Measurements from ENCODE around the gene CSDE1. TPM values are rescaled to one million over a fixed set of nuclear protein-coding genes. Genes with fewer than 3 reads are reported as not detected.
"Not testable (repeated sequence)": the region's sequence is repeated elsewhere in the genome, so short reads cannot be mapped to it uniquely, and the experiment has no call there.

The CSDE1 gene
- 414 TPM for total RNA-seq

DNA sequence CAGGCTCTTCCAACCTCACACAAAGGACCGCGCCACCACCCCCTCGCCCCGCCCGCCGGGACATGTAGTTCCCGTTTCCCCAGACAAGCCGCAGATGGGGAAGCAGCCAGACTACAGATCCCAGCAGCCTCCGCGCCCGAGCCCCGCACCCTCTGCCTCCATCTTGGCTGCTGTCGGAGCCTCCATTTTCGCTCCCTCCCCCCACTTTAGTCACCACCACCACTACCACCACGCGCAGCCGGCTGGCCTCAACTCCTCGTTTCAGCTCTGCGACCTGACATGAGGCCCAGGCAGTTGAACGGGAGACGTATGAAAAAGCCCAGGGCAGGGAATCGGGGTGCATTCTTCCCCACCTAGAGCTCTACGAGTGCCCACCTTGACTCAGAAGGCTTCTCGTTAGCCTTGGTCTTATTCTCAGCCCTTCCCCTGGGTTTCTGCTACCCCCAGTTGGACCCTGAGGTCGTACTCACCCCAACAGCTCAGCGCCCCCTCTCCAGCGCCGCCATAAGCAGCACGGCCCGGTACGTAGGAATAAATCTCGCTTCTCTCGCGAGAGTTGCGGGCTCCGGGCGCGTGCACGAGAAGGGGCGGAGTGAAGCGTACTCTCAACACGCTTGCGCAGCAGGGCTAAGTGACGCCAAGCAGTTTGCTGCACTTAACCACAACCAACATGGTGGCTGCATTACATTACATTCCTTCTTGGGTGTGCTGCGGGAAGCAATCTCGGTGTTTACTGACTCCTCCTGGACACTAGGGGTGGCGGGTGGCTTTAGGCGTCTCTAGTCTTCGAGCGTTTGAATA lies at the start of gene CSDE1:
CSDE1 (minus strand) TSS at position 530 of the 801 bp plus-strand sequence. CDS start 18,094 bp downstream, outside the sequence.
- ATAC-seq, result peak; percentile 95

DNA sequence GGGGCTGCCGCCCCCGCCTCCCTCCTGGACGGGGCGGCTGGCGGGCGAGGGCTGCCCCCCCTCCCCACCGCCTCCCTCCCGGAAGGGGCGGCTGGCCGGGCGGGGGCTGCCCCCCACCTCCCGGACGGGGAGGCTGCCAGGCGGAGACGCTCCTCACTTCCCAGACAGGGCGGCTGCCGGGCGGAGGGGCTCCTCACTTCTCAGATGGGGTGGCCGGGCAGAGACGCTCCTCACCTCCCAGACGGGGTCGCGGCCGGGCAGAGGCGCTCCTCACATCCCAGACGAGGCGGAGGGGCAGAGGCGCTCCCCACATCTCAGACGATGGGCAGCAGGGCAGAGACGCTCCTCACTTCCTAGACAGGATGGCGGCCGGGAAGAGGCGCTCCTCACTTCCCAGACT lies 46.7 kb upstream of the CSDE1 start:
- ATAC-seq, result not testable (repeated sequence)

DNA sequence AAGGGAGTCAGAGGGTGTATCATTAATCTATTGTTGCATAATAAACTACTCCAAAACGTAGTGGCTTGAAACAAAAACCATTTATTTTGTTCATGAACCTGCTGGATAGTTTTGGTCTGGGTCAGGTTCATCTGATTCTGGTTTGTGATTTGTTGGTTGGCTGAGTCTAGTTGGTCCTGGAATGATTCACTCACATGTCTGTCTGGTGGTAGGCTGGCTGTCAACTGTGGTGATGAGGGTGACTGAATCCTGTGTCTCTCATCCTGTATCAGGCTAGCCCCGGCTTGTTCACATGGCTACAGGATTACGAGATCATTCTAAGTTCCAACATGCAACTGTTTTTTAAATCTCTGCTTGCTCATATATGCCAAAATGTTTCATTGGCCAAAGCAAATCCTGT lies 45.2 kb upstream of the CSDE1 start:
- ATAC-seq, result peak; percentile 98

DNA sequence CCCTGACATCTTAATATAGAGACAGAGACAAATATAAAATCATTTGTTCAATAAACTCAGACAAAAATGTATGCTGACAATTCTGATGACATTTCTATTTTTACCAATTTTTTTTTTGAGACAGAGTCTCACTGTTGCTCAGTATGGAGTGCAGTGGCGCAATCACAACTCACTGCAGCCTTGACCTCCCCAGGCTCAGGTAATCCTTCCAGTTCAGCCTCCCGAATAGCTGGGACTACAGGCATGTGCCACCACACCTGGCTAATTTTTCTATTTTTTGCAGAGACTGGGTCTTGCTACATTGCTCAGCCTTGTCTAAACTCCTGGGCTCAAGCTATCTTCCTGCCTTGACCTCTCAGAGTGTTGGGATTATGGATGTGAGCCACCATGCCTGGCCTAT lies 36.3 kb upstream of the CSDE1 start:
- ATAC-seq, result no peak

DNA sequence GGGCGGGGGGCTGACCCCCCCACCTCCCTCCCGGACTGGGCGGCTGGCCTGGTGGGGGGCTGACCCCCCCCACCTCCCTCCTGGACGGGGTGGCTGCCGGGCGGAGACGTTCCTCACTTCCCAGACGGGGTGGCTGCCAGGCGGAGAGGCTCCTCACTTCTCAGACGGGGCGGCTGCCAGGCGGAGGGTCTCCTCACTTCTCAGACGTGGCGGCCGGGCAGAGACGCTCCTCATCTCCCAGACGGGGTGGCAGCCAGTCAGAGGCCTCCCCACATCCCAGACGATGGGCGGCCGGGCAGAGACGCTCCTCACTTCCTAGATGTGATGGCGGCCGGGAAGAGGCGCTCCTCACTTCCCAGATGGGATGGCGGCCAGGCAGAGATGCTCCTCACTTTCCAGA lies 32.8 kb upstream of the CSDE1 start:
- not testable (repeated sequence) for ATAC-seq

DNA sequence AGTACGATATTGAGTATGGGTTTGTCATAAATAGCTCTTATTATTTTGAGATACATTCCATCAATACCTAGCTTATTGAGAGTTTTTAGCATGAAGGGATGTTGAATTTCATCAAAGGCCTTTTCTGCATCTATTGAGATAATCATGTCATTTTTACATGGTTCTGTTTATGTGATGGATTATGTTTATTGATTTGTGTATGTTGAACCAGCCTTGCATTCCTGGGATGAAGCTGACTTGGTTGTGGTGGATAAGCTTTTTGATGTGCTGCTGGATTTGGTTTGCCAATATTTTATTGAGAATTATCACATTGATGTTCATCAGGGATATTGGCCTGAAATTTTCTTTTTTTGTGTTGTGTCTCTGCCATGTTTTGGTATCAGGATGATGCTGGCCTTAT lies 28.7 kb upstream of the CSDE1 start:
- ATAC-seq, result not testable (repeated sequence)

DNA sequence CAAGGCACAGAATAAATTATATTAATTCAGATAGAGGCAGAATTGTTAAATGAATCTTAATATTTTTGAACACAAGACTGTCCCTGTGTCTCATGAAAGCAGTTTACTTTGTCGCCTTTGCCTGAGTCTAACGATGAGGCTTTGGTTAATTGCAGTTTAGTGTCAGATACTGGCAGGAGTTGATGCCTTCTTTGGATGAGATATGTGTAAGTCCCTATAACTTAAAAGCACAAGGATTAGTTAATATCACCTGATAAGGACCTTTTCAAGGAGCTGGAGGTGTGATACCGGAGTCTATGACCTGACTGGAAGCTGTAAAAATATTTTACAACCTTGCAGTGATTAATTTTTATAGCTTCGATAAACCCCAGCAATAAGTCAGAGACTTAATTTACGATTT lies 24.7 kb upstream of the CSDE1 start:
- ATAC-seq, result no peak

DNA sequence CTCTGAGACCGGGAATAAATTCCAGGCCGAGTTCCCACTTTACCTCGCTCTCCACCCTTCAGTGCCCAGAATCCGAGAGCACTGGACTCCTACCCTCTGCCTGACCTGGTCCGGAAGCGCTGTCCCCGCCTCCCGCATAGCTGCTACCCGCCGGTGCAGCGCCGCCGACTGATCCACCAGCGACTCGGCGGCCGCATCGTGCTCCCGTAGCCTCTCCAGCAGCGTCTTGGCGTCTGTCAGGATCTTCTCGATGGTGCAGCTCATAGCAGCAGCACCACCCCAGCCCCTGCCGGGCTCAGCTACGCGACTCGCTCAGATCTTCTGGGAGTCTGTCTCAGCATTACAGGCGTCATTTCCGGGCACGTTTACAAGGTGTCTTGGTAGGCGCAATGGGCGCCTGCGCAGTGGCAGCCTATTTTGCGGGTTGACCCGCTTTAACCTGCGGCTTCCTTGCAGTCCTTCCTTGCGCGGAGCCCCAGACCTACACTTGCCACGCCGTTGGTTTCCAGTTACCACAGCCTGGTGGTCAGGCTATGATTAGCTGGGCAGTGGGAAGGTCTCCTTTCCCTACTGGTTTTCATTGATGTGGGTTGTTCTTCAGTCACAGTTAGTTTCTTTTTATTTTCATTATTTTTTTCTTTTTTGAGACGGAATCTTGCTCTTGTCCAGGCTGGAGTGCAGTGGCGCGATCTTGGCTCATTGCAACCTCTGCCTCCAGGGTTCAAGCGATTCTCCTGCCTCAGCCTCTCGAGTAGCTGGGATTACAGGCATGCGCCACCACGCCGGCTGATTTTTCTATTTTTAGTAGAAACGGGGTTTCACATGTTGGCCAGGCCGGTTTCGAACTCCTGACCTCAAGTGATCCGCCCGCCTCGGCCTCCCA lies 22.8 kb upstream of the CSDE1 start, which contains the start of gene SIKE1:
SIKE1 (minus strand) TSS at position 342 of the 883 bp plus-strand sequence; CDS start at position 264, 78 bp downstream.
- ATAC-seq, result peak; percentile 99

DNA sequence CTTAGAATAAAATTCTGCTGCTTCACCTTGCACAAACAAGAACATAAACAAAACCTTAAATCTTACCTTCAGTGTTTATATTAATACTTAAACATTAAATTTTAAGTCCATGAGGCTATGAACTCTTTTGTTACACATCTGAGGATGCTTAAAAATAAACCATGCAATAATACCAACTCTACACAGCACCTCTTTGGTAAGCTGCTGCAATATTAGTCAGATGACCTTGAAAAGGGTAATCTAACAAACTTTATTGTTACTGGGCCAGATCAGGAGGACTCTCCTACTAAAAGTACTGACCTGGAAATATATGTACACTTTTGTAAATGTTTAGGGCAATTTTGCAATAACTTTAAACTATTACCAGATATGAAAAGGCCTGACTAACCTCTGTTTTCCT lies 21.9 kb upstream of the CSDE1 start:
- no peak for ATAC-seq

DNA sequence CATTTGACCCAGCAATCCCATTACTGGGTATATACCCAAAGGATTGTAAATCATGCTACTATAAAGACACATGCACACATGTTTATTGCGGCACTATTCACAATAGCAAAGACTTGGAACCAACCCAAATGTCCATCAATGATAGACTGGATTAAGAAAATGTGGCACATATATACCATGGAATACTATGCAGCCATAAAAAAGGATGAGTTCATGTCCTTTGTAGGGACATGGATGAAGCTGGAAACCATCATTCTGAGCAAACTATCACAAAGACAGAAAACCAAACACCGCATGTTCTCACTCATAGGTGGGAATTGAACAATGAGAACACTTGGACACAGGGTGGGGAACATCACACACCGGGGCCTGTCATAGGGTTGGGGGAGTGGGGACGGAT lies 18.9 kb upstream of the CSDE1 start:
- not testable (repeated sequence) for ATAC-seq

DNA sequence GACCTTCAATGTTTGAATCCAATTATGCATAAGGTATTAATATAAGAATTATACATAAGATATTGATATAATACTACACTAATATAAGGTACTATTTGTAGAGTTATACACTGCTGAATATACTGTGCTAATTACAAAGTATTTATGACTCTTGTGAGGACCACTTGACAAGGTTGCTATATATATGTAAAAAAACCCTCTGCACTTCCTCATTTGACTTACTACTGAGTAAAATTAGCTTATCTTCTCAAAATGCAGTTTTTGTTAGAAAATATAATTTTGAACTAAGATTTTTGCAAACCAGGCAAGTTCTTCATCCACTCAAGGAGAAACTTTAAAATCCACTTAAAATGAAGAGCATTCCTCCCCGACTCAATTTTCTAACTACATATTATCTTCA lies 14.2 kb upstream of the CSDE1 start:
- no peak for ATAC-seq

DNA sequence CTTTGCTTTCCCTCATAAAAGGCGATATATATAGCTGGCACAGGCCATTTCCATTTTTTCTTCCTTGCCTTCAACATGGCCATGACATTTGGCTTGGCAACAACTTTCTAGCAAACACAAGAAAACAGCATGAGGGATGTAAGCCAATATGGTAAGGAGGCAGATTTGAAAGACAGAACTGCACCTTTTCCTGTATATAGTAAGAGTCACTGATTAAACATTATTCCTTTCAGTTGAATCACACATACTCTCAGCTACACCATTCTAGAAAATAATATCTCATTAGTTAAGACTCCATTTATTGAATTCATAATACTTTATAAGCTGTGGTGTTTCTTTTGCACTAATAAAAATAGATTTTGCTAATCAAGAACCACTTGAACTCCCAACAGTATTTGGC lies 13.2 kb upstream of the CSDE1 start:
- ATAC-seq, result no peak

DNA sequence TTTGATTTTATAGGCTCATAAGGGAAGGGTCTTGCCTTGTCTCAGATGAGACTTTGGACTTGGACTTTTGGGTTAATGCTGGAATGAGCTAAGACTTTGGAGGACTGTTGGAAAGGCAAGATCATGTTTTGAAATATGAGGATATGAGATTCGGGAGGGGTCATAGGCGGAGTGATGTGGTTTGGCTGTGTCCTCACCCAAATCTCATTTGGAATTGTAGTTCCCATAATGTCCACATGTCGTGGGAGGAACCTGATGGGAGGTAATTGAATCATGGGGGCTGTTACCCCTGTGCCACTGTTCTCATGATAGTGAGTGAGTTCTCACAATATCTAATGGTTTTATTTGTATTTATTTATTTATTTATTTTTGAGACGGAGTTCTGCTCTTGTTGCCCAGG lies 6.9 kb upstream of the CSDE1 start:
- ATAC-seq, result no peak

DNA sequence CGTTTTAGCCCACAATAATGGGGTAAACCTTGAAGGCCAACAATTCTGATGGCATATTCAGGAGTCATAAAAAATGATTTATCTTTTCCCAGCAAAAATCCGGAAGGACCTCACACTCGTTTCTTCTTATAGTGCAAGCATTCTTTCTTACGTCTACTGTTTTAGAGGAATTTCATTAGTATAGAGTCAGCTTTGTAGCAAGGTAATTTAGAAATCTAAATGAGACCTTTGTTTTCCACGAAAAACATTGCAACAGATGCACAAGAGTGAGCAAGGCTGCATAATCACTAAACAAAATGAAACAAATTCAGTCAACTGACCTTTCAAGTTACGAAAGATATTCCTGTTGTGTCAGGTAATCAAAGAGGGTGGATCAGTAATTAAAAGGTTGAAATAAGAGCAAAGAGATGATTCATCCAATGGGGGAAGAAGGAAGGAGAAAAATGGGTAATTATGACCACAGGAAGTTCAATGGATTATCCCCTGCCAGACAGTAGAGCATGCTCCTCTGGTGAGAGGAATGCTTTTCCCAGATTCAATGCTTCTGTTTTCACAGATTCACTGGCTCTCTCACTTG lies 560 bp upstream of the CSDE1 start:
- ATAC-seq, result peak; percentile 56

DNA sequence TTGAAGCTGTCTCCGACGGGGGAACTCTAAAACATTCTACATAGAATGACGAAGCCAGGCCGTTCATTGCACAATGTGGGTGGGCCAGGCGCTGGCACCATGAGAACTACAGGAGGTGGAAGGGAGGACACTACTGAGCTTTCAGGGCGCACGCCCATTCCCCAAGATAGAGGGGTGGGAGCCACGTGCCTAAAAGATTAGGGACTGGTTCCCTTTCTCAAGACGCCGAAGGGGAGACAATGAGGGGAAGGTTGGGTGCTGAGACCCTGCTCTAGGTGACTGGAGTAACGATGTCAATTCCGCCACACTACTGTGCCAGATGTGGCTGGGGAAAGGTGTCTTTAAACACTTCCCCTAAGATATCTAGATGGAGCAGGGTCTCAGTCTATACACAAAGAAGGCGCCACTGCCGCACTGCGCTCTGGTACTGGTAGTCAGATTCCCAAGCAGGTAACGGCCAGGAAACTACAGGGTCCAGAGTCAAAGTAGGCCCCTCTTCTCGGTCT lies 782 bp downstream of the CSDE1 start:
- ATAC-seq, result peak; percentile 40

DNA sequence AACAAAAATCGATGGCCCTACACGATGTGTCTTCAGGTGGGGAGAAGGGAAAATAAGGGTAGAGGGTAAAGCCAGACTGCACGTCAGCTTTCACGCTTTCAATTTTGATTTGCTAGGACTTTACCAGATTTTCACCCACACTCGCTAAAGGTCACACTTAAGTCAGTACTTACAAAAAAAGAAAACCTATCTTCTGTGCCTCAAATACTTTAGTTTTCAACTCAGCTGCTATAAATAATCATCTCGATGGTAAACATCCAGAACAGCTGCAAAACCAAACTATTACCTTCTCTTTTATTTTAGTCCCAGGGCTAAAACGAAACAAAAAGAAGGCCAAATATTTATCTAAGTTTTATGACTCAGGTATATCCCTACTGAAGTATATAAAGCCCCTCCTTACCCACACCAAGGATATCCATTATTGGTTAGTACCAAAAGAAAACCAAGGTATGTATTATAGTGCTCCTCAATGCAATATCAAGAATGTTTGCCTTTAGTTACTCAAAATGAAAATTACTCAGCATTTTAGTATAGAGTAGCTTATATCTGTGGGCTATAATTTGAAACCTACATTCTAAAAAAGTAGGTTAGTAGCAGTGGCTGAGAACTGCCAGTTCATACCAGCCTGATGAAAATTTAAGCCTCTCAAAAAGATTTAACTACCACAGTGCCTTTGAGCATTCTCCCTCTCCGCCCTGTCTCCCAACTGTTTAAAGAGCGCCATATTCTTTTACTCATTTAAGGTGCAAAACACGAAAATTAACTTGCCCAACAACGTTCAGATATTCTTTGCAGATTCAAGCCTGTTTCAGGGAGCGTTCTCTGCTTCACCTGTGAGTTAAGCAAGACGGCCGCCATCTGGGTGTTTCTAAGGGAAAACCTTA lies 1.5 kb downstream of the CSDE1 start:
- no peak for ATAC-seq

DNA sequence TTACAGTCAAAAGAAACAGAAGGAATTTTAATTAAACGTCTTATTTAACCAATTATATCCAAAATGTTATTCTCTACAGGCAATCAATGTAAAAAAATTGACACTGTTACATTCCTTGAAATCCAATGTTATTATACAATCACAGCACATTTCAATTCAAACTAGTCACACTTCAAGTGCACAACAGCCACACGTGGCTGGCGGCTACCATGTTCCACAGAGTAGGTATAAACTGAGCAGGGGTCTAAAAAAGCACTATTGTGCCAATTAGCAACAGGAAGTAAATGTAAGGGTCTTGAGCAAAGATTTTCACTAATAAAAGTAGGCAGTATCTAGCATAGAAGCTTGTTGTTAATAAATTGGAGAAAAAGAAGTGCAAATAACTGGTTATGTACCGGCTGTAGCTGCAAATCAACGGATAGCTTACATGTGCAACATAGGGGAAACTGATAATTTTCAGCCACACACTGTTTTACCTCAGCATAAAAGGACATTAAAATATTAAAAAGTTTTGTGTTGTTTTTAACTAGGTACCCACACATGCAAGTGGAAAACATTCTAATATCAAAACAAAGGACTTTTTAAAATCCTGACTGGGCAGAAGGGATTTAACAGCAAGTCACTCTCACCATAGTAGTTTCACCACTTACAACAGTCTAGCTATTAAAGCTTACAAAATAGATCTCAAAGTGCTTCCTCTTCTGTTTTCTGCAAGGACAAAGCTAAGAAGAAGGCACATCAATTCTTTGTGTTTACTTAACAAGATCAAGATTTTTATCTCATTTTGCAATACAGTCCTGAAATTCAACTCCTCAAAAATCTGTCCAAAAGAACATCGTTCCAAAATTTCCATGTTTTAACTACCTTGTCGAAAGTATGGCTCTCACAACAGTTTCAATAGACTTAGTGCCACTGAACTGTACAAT lies 2.5 kb downstream of the CSDE1 start:
- ATAC-seq, result no peak

DNA sequence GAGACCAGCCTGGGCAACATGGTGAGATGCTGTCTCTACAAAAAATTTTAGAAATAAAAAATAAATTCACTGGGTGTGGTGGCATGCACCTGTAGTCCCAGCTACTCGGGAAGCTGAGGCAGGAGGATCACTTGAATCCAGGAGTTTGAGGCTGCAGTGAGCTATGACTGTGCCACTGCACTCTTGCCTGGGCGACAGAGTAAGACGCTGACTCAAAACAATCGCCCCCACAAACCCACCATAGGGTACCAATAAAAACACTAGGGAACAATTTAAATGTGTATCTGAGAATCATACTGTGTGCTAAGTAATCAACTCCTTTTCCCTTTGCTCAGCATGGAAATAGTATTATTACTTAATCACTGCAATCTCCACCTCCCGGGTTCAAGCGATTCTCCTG lies 4.1 kb downstream of the CSDE1 start:
- ATAC-seq, result not testable (repeated sequence)

DNA sequence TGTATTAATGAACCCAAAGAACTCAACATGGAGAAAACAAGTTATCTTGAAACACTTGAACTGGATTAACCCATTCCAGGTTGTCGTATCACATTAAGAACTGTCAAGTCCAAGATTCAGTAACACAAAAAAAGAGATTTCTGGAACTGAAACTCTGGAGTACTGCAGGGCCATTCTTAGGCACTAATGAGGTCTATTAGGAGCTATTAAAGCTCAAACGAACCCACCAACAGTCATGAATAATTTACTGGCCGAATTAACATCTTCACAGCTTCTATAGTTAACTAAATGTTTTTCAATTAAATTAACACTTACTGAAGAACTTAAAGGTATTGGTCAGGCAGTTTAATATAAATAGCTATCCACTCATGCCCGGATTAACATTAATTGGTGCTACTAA lies 4.6 kb downstream of the CSDE1 start:
- ATAC-seq, result no peak

DNA sequence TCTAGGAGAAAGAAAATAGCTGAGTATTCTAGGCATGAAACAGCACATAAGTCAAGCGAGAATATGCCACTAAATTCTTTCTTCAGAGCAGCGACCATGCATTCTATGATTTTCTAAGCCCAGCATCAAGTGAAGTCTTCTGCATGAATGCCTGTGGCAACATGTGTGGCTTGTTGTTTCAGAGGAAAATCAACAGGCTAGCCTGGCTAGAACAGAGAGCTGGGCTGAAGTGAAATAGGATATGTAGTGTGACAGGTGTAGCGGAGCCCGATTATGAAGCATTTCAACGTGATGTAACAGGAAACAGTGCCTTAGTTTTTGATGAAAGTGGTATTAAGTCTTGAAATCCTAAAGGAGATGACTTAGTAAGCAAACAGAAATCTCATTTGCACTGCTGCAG lies 7.0 kb downstream of the CSDE1 start:
- ATAC-seq, result peak; percentile 72

DNA sequence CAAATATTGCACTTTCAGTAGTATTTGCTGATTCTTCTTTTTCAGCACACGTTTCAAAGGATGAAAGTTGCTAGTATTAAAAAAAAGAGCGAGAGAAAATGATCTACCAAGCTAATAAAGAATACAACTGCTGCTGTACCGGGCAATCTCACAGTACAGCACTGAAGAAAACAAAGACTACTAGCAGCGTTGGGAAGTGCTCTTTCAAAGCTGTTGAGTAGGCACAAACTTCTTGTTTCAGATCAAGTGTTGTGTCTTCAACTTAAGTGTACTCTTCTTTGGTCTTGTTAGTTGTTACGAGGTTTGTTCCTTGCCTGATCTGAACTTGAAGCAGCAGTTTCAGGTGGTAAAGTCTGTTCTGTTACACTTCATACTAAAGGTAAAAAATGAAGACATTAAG lies 7.9 kb downstream of the CSDE1 start:
- ATAC-seq, result no peak
